COLO668 (cell line): ENCODE measurements around the gene ENO3.

Experiments
- DNase-seq: peaks from one replicate; lab custom pipeline; 2025; ENCODE audit not compliant: unreplicated experiment; lab: John Stamatoyannopoulos, UW

The ENO3 gene

GRCh38 chr17:4972752-4973151, 21.8 kb downstream of the ENO3 start:
- DNase-seq, result no peak

DNA sequence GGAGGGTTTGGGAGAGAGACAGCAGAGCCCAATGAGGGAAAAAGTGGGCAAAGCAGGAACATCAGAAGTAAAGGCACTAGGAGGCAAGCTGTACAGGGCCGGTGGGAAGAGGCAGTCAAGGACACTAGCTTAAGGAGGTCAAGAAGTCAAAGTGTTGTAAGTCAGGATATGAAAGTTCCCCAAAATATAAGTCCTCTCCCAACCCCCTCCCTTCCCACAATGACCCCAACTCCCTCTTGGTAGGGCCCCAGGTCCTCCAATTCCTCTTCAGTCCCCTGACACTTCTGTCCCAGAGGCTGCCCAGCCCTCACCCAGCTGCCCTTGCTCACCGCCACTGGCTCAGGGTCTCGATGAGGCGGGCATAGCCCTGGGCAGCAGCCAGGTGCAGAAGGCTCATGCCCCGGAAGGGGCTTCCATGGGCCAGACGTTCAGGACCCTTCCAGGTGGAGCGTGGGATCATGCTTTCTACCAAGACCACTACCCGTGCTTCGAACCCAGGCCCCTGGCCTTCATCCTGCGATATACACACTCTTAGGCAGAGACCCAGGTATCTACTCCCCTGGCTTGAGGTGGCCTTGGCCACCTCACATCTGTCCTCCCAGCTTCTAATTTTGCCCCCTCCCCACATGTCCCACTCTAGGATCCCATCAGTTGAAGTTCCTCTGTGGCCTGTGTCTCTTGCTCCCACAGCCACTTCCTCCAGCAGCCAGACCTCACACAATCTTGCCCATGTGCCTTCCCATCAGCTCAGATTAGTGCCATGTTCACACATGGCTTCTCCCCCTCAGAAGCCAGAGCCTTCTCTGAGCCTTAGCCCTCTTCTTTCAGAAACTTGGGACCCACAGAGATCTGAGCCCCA, 22.6 kb downstream of the ENO3 start:
- DNase-seq, result no peak

DNA sequence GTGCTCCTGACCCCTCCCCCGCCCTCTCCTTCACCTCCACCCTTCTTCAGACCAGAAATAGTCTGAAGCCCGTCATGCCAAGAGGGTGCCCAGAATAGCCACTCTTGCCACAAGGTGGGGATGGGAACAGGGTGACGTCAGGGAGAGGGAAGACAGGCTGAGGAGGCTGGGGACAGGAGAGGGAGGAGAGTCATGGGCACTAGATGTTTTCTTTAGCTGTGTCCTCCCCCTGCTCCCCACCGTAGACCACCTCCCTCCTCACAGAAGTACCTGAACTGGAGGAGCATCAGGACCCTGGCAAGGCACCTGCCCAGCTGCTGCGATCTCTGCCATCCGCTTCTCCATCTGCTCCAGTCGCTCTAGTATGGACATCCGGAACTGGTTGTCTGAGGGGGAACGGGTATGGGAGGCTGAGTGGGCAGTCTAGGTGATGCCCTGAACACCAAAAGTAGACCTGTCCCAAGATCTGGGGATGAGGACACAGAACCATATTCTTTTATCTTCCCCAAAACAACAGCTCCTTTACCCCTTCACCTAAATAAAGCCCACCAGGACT, 23.3 kb downstream of the ENO3 start:
- no peak for DNase-seq

DNA sequence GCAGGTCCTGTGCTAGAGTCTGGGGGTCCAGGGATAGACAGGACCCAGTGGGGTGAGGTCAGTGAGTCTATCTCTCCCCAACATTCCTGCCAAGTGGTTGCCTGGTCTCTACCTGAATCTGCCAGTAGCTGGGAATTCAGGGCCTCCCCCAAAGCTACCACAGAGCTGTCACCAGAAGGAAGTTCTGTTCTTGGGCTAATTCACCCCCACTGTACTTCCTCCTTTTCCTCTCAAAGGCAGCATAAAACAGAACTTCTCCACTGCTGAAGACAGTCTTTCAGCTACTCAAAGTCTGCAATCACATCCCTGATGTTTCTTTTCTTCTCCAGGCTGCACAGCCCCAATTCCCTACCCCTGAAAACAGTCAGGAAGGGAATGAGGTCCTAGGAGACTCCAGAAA, 27.8 kb downstream of the ENO3 start:
- DNase-seq, result no peak

DNA sequence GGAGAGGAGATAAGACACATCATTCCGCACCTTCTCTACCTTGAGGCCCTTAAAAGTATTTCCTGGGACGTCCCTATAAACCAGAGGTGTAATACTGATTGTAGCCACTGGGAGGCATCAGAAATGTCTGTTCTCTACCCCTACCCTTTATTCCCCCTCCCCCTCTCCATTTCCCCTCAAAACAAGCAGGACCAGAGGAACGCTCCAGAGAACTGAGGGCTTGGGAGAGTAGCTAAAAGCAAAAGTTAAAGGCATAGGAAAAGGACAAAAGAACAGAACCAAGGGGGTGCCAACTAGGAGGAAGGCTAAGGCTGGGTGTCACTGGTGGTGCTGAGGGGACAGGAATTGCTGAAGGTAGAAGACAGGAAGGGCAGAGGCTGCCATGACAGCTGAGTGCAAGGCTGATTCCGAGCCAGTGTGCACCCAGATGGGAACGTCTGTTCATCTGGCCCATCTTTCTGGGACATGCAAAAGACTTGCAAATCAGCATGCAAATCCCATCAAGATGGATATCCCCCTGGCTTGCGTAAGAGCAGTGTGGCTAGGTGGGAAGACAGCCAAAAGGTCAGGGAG, 29.8 kb downstream of the ENO3 start:
- peak; percentile 2 for DNase-seq

GRCh38 chr17:4982305-4982704, 31.4 kb downstream of the ENO3 start:
- DNase-seq, result no peak

- peak; percentile 13 for DNase-seq
These were observed 35.5 kb downstream of the ENO3 start for GRCh38 chr17:4986403-4986802.

DNA sequence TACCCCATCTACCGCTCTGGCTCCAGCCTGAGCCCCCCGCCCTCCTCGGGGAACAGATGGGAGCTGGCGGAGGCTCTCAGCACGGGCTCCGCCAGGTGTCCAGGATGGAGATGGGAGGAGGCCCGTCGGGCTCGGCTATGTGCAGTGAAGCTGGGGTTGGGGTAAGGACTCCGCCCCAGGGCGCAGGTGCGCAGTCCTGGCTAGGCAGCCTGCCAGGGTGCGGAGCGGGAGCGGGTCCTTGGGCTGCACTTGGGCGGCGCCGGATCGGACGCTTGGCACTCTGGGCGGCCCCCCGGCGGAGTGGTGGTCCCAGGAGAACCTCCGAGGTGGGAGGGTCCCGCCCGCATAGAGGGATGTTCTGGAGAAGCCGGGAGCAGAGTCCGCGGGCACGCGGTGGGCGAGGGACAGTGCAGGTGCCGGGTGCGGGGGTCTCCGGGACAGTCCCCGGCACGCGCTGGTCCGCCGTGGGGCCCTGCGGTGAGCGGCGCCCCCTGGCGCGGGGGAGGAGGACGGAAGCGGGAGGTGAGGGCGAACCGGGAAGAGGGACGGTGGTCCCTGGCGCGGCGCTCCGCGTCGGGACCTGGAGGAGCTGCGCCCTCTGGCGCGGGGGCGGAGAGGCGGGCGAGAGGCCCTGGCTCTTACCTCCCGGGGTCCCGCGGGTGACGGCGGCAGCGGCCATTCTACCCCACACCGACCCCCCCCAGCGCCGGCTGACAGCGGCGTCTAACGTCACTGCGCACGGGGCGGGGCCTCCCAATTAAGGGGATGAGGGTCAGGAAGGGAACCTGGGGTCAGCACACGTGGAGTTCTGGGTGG, 36.2 kb downstream of the ENO3 start, which contains the start of gene CAMTA2:
Gene CAMTA2 (minus strand): TSS at position 725 of the 816 bp plus-strand sequence. CDS start 1,453 bp downstream, outside the sequence.
- peak; percentile 87 for DNase-seq

DNA sequence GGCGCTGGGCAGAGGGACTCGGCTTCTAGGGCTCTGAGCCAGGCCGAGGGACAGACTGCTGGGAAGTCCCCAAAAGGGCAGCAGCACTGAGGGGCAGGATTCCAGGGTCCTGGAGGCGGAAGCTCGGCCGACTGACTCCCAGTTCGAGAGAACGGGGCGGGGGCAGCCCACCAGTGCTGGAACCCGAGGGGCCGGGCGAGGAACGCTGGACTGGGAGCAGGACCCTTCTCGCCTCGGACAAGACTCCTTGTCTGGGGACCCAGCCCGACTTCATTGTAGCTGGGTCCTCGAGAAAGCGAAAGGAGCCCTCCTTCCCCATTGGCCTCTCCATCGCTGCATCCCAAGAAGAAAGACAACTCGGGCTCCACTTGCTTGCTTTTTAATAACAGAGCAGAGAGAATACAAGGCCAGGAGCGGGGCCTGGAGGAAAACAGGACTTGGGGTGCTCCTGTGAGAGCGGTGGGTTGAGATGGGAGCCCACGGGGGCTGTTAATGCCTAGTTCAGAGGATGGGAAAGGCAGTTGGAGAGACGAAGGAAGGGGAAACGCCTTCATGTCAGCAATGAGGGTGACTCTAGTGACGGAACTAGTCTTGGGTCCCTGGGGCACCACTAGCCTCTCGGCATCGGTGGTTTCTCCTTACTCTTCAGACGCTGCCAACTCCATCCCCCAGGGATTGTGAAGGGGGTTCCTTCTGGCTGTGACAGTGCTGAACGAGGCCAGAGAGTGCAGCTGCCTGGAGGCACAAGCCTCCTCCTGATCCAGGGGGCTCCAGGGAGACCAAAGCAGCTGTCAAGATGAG, 37.0 kb downstream of the ENO3 start:
- DNase-seq, result no peak

- no peak for DNase-seq
These were observed 43.2 kb downstream of the ENO3 start for GRCh38 chr17:4994081-4994595.

GRCh38 chr17:4997302-4998026, 46.5 kb downstream of the ENO3 start, which contains the start of the genes INCA1 and KIF1C:
INCA1 (minus strand) TSS chr17:4997522; CDS start chr17:4994437, 3,085 bp downstream.
KIF1C (plus strand) TSS chr17:4997950; CDS start chr17:5000247, 2,297 bp downstream.
- peak; percentile 91 for DNase-seq

DNA sequence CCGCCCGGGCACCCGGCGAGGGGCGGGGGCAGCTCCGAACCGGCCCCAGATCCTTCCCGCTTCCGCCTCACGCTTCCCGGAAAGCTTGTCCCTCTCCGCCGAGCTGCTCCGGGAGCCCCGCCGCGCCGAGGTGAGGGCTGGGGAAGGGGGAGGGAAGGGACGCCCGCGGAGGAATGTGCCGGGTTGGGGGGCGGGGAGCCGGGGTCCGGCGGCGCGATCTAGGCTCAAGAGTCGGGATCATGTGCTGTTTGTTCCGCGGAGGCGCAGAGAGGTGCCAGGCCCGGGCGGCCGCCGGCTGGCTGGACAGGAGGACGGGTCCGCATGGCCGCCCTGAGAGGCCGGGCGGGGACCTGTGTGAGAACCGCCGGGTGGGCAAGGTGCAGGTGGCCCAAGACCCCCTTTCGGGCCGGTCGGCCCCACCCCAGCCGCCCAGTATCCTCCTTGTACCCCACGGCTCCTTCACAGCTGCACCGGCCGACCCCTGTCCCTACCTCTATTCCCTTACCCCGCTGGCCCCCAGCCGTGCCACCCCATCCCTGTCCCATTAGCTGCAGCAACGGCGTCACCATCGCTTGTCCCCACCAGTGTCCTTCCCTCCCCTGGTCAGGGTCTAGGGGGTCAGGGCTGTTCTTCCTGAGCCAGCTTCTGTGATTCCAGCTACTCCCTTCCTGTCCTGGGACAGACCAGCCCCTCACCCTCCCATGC, 47.3 kb downstream of the ENO3 start:
- DNase-seq, result no peak

- DNase-seq, result peak; percentile 6
These were observed 48.0 kb downstream of the ENO3 start for GRCh38 chr17:4998732-4999429.

DNA sequence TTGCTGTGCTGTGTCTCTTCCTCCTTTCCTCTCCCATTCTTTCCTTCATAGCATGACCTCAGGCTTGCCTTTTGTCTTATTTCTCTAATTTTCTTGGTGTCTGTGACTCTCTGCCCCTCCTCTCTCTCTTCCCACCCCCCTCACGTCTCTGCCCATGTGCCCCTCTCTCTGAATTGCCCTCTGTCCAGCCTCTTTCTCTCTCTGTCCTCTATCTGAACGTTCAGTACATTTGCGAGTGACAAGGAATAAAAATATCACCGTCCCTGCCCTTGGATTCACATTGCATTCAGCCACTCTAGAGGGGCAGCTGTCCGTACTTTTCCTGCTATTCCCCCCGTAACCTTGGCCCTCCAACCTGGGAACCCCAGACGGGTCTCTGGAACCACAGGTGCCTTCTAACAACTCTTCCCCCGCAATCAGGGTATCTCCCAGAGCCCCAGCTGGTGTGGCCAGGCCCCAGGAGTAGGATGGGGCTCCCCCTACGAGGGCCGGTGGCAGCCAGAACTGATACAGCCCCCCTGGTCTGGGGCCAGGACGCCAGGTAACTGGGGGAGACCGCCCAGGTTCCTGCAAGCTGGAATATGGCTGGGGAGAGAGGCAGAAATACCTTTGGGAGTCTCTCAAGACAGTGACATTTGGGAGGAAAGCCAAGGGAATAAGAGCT, 48.6 kb downstream of the ENO3 start:
- DNase-seq, result no peak

- DNase-seq, result no peak
These were observed 49.3 kb downstream of the ENO3 start for GRCh38 chr17:5000237-5000639.

GRCh38 chr17:5002121-5002788, 51.3 kb downstream of the ENO3 start:
- DNase-seq, result no peak

GRCh38 chr17:5003214-5003867, 52.4 kb downstream of the ENO3 start:
- DNase-seq, result no peak
